SU-DHL-6 (cell line): Measurements from ENCODE around the gene FOXG1.

Experiments
- H2AFZ ChIP-seq: fragments of 200-600 bp; sonication (generic); 2 replicates; pipeline ENCODE4 v1.6.1; 2014; ENCODE audit warnings: low read depth, mild to moderate bottlenecking, moderate library complexity, mixed read lengths, antibody characterized with exemption, low read length; ENCODE audit not compliant: severe bottlenecking
- H3F3A ChIP-seq: fragments of 200-600 bp; shearing (Covaris generic); 2 replicates; pipeline ENCODE4 v1.6.0; 2016; ENCODE audit warnings: antibody characterized with exemption, mild to moderate bottlenecking; ENCODE audit not compliant: insufficient read depth
- H3K27ac ChIP-seq: fragments of 200-600 bp; sonication (generic); 2 replicates; pipeline ENCODE4 v1.5.1; 2016; ENCODE audit warnings: low read depth, mild to moderate bottlenecking, low read length, moderate library complexity, mixed read lengths
- H3K27me3 ChIP-seq: fragments of 200-600 bp; sonication (generic), shearing (Covaris generic); 2 replicates; pipeline ENCODE4 v1.6.0; 2014; ENCODE audit warnings: mild to moderate bottlenecking, low read length
- H3K36me3 ChIP-seq: fragments of 200-600 bp; sonication (generic); 2 replicates; pipeline ENCODE4 v1.6.1; 2014; ENCODE audit warnings: mild to moderate bottlenecking, low read length, mixed read lengths
- H3K4me2 ChIP-seq: fragments of 300-600, 200-600 bp; shearing (Covaris generic), sonication (generic); 2 replicates; pipeline ENCODE4 v1.6.0; 2014; ENCODE audit warnings: low read length, low read depth, mild to moderate bottlenecking; ENCODE audit not compliant: poor library complexity, severe bottlenecking
- H3K4me3 ChIP-seq: fragments of 200-600 bp; sonication (generic); 2 replicates; pipeline ENCODE4 v1.5.1; 2014; ENCODE audit warnings: antibody characterized with exemption, low read length, mild to moderate bottlenecking, mixed read lengths; ENCODE audit not compliant: insufficient read depth, poor library complexity, severe bottlenecking
- H3K79me2 ChIP-seq: fragments of 200-600 bp; sonication (generic); 2 replicates; pipeline ENCODE4 v1.6.1; 2014; ENCODE audit warnings: mild to moderate bottlenecking, low read length, moderate library complexity; ENCODE audit not compliant: insufficient read depth
- H3K9ac ChIP-seq: fragments of 200-600 bp; sonication (generic); 2 replicates; pipeline ENCODE4 v1.7.0; 2014; ENCODE audit warnings: mild to moderate bottlenecking, low read length
- H3K9me2 ChIP-seq: fragments of 200-600 bp; sonication (generic); replicated peaks from 2 replicates; pipeline ENCODE4 v1.6.1; 2014; ENCODE audit warnings: low read length; ENCODE audit not compliant: insufficient read depth
- H3K9me3 ChIP-seq: fragments of 200-600 bp; sonication (generic); 2 replicates; pipeline ENCODE4 v1.6.1; 2014; ENCODE audit warnings: low read length, mixed read lengths; ENCODE audit not compliant: insufficient read depth
- H4K20me1 ChIP-seq: fragments of 200-600 bp; sonication (generic); 2 replicates; pipeline ENCODE4 v1.6.1; 2014; ENCODE audit warnings: low read depth, mild to moderate bottlenecking, antibody characterized with exemption, low read length, moderate library complexity, mixed read lengths
- CTCF ChIP-seq: fragments of 200-600 bp; sonication (generic); IDR thresholded peaks from one replicate; pipeline ENCODE4 v1.5.1; 2017; ENCODE audit warnings: antibody characterized with exemption, mild to moderate bottlenecking, low read length, moderate library complexity; ENCODE audit not compliant: insufficient read depth, poor library complexity, severe bottlenecking
- EZH2phosphoT487 ChIP-seq: fragments of 200-600 bp; sonication (generic), shearing (Covaris generic); conservative IDR thresholded peaks from 2 replicates; pipeline ENCODE4 v1.6.1; 2018; ENCODE audit warnings: mild to moderate bottlenecking, antibody characterized with exemption, low read length, moderate library complexity, mixed read lengths

FOXG1 gene

DNA sequence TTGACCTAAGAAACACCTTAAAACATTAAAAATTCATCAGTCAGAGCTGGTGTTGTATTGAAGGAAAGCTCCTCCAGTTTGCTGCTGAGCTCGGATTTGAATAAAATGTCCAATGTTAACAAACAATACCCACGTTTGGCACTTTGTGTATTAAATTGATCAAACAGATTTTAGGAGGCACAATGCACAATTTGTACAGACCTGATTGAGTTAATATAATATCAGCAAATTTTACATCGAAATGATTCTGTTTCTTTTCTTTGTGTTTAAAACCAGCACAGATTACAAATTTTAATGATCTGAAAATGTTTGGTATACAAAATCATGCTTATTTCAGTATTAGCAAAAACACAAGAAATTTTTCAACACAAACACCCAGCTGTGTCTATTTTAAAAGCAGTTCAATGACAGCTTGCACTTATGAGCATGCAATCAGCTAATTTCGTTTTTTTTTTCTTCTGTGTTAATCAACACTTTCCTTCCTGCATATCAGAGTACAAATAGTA lies 2.8 kb upstream of the FOXG1 start:
- H3K4me3 ChIP-seq = no peak overlapping the region
- TF ChIP-seq CTCF (no peak), EZH2phosphoT487 (no peak)

GRCh38 chr14:28764257-28765160 lies 2.1 kb upstream of the FOXG1 start:
- Histone ChIP-seq H3F3A (no peaks in the 10 kb centered on the region), H3K79me2 (no peaks in the 10 kb centered on the region), H3K9me3 (no peaks in the 10 kb centered on the region), H3K9ac (no peak overlapping the region), H3K4me3 (no peak overlapping the region), H3K9me2 (no peaks in the 10 kb centered on the region), H3K27ac (no peak overlapping the region), H4K20me1 (no peaks in the 10 kb centered on the region), H3K4me2 (no peak overlapping the region), H3K27me3 (no peaks in the 10 kb centered on the region), H2AFZ (no peak overlapping the region), H3K36me3 (no peaks in the 10 kb centered on the region)
- TF ChIP-seq CTCF (no peak), EZH2phosphoT487 (no peak)

More for the DNA sequence above, 2.8 kb upstream of the FOXG1 start:
- no peaks in the 10 kb centered on the region for H3K36me3 ChIP-seq
- H3K4me2 ChIP-seq = no peak overlapping the region
- no peak overlapping the region for H3K9ac ChIP-seq
- H3F3A ChIP-seq = no peaks in the 10 kb centered on the region
- no peaks in the 10 kb centered on the region for H3K9me2 ChIP-seq
- H3K79me2 ChIP-seq = no peaks in the 10 kb centered on the region
- H2AFZ ChIP-seq = no peak overlapping the region
- no peak overlapping the region for H3K27ac ChIP-seq
- no peaks in the 10 kb centered on the region for H3K9me3 ChIP-seq
- H4K20me1 ChIP-seq = no peaks in the 10 kb centered on the region
- H3K27me3 ChIP-seq = no peaks in the 10 kb centered on the region

DNA sequence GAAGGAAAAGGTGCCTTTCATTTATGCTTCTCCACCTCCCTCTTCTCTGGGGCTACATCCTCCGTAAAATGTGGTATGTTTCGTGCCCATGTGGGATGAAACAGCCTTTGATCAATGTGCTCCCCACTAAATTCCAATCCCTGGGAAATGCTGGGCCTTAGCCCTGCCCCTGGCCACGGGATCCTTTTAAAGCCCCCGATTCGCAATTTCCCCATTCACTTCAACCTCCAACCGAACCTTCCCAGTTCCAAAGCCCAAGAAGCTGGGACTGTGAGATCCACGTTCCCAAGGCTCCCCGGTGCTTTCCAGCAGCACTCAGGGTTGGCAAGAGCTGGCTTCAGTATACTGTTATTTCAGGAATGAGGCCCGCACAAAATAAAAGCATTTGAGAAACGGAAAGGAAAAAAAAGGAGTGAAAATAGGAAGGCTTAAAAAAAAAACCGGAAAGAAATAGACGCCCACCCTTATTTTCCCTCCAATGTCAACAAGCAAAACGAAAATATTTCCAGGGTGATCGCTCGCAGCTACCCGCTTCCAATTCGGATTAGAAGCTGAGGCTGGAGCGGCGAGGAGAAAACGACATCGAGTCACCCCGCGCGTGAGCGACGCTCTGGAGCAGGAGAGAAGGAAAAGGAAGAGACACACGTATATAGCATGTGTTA lies 1.3 kb upstream of the FOXG1 start:
- H3K9me3 ChIP-seq = no peaks in the 10 kb centered on the region
- H3K27ac ChIP-seq = no peak overlapping the region
- H3K4me2 ChIP-seq = no peak overlapping the region
- no peaks in the 10 kb centered on the region for H3K9me2 ChIP-seq
- H3K4me3 ChIP-seq = no peak overlapping the region
- H3K27me3 ChIP-seq = no peaks in the 10 kb centered on the region
- no peaks in the 10 kb centered on the region for H3F3A ChIP-seq
- TF ChIP-seq EZH2phosphoT487 (no peak), CTCF (no peak)
- H3K79me2 ChIP-seq = no peaks in the 10 kb centered on the region
- no peaks in the 10 kb centered on the region for H3K36me3 ChIP-seq
- H4K20me1 ChIP-seq = no peaks in the 10 kb centered on the region
- H2AFZ ChIP-seq = no peak overlapping the region
- no peak overlapping the region for H3K9ac ChIP-seq
